ENCODE data around the gene HTR1D. TPM values are rescaled to one million over a fixed set of nuclear protein-coding genes. Genes with fewer than 3 reads are reported as not detected.

HTR1D gene
- total RNA-seq, 3 donors from 2014 or later: 0.47 TPM; not detected in 2

GRCh38 chr1:23222742-23223141 is 5.4 kb upstream of the HTR1D start:
- no peak for ATAC-seq
- intact Hi-C loops (cut with DNase I, micrococcal nuclease): no loop called here
- TF ChIP-seq CTCF (IDR thresholded peaks at IDR 0.05): no peak
- no peak overlapping the region for H3K4me3 ChIP-seq
- no peak for DNase-seq
- H3K36me3 ChIP-seq (ENCODE audit: low read depth): no peaks in the 10 kb centered on the region
- no peaks in the 10 kb centered on the region for H3K9me3 ChIP-seq
- peaks cover 4% of the 10 kb centered on the region for H3K4me1 ChIP-seq (ENCODE audit: low read depth)

- Histone ChIP-seq H3K4me3 (no peak overlapping the region), H3K36me3 (ENCODE audit: low read depth) (no peaks in the 10 kb centered on the region), H3K4me1 (ENCODE audit: low read depth) (peaks cover 8% of the 10 kb centered on the region), H3K9me3 (no peaks in the 10 kb centered on the region)
- no peak for TF ChIP-seq CTCF (IDR thresholded peaks at IDR 0.05)
- no peak for DNase-seq
- ATAC-seq: no peak
- intact Hi-C loops (cut with DNase I, micrococcal nuclease): no loop called here
Observed at GRCh38 chr1:23222331-23222730, 5.0 kb upstream of the HTR1D start.

DNA sequence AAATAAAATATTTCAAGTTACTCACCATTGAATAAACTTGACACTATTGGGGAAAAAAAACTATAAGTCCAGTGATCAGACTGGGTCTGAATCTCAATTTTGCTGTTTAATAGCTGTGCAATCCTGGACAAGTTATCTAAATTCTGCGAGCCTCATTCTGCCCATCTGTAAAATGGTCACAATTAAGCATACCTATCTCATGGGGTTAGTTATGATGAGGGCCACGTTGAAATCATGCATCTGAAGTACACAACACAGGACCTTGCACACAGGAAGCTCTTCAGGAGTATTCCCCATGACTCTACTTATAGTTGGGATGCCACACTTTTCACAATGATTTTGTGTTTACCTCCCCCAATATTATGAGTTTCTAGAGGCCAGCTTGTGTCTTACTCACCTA is 3.8 kb upstream of the HTR1D start:
- Histone ChIP-seq H3K36me3 (ENCODE audit: low read depth) (no peaks in the 10 kb centered on the region), H3K4me3 (no peak overlapping the region), H3K4me1 (ENCODE audit: low read depth) (peaks cover 17% of the 10 kb centered on the region), H3K9me3 (no peaks in the 10 kb centered on the region)
- intact Hi-C loops (cut with DNase I, micrococcal nuclease): no loop called here
- DNase-seq (no peak), ATAC-seq (no peak)
- TF ChIP-seq CTCF (IDR thresholded peaks at IDR 0.05): no peak

DNA sequence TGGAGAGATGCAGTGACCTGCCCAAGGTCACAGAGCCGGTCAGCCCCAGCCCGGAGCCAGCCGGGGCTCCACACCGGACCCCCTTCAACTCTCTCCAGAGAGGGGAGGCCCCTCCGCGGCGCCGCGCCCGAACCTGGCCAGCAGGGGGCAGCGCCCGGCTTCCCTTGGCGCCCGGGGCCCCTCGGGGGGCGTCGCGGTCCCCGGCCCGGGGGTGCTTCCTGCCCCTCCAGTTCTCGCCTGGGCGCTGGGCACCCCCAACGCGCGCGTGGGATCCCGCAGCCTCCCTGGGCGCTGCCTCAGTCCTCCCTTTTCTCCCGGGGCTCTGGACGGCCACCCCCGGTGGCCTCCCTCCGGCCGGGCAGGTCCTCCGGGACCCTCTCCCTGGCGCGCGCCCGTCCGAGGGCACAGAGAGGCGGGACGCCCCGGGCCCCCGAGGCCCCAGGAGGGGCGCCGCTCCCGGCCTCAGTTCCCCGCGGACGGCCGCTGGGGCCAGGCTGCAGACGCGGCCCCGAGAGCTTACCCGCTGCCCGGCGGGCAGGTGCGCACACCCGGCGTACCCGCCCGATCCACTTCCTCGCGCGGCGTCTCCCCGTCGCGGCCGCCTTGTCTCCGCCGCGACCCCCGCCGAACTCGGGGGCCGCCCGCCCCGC is 406 bp downstream of the HTR1D start:
- ATAC-seq: peak; percentile 76
- peak in 2 of 3 donors; percentile 28 to 47 for DNase-seq
- peaks cover 13% of the 10 kb centered on the region for H3K4me1 ChIP-seq (ENCODE audit: low read depth)
- no peaks in the 10 kb centered on the region for H3K9me3 ChIP-seq
- H3K4me3 ChIP-seq: no peak overlapping the region
- H3K36me3 ChIP-seq (ENCODE audit: low read depth): no peaks in the 10 kb centered on the region
- TF ChIP-seq CTCF (IDR thresholded peaks at IDR 0.05): peak; percentile 54
- intact Hi-C loops (cut with DNase I, micrococcal nuclease): no loop called here

GRCh38 chr1:23215751-23216449 is 1.4 kb downstream of the HTR1D start:
- intact Hi-C loops (cut with DNase I, micrococcal nuclease): no loop called here
- DNase-seq (no peak), ATAC-seq (no peak)

More at GRCh38 chr1:23215751-23216449, 1.4 kb downstream of the HTR1D start:
- H3K4me3 ChIP-seq: no peak overlapping the region
- peaks cover 13% of the 10 kb centered on the region for H3K4me1 ChIP-seq (ENCODE audit: low read depth)
- H3K36me3 ChIP-seq (ENCODE audit: low read depth): no peaks in the 10 kb centered on the region
- H3K9me3 ChIP-seq: no peaks in the 10 kb centered on the region
- TF ChIP-seq CTCF (IDR thresholded peaks at IDR 0.05): no peak
